Measurements from ENCODE around the gene MYO15B.

MYO15B gene

DNA sequence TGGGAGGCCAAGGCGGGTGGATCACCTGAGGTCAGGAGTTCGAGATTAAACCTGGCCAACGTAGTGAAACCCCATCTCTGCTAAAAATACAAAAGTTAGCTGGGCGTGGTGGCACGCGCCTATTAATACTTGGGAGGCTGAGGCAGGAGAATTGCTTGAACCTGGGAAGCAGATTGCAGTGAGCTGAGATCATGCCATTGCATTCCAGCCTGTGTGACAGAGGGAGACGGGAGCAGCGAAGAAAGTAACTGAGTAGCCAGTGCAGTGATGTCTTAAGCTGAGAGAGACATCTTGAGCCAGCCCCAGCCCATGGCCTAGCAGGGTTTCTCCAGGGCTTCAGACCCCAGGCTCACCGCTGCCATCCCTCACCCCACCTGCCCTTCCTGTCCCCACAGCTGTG lies 35.8 kb downstream of the MYO15B start:
- H3K9me3 ChIP-seq (ENCODE audit: severe bottlenecking) = no peaks in the 10 kb centered on the region
- DNase-seq (ENCODE audit: low spot score) (no peak), ATAC-seq (ENCODE audit: low read depth) (no peak)
- no peaks in the 10 kb centered on the region for H3K27me3 ChIP-seq (ENCODE audit: insufficient read depth, poor library complexity, severe bottlenecking)
- H3K27ac ChIP-seq (ENCODE audit: poor library complexity, severe bottlenecking) = no peak overlapping the region
- peaks cover 5% of the 10 kb centered on the region; the same call in 1 of the 2 replicates for H3K36me3 ChIP-seq (ENCODE audit: low read depth)
- H3K4me1 ChIP-seq (ENCODE audit: insufficient read depth, poor library complexity, severe bottlenecking) = no peaks in the 10 kb centered on the region
- TF ChIP-seq CTCF (IDR thresholded peaks at IDR 0.05; ENCODE audit: poor library complexity, severe bottlenecking) = no peak
- H3K4me3 ChIP-seq (ENCODE audit: severe bottlenecking) = no peak overlapping the region

DNA sequence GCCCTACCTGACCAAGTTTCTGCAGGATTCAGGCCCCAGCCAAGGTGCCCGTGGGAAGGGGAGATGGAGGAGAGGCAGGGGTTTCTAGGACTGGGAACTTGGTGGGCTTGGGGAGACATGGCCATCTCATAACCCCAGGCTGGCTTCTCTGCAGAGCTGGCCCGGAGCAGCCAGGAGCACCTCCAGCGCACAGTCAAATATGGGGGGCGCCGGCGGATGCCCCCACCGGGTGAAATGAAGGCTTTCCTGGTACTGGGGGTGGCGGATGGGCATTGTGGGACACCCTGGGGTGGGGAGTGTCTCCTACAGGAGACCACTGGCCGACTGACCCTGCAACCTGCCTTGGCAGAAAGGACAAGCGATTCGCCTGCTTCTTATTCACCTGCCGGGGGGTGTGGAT lies 36.4 kb downstream of the MYO15B start:
- TF ChIP-seq CTCF (IDR thresholded peaks at IDR 0.05; ENCODE audit: poor library complexity, severe bottlenecking) = no peak

DNA sequence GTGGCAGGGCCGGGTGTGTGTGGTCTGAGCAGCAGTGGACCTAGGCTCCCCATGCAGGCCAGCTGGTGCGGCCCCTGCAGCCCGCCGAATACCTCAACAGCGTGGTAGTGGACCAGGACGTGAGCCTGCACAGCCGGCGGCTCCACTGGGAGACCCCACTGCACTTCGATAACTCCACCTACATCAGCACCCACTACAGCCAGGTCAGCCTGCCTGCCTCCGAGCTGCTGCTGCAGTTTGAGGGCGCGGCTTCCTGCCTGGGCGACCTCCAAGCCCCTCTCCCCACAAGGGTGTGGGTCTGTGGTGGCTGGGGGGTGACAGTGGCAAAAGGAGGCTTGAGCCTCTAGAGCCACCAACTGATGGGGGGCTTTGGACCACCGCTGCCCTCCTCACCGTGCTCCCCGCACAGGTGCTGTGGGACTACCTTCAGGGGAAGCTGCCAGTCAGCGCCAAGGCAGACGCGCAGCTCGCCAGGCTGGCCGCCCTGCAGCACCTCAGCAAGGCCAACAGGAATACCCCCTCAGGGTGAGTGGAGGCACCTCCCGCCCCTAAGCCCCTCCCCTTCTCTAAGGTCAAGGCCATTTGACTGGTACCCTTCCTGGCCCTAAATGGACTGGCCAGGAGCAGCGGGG lies 37.2 kb downstream of the MYO15B start:
- Histone ChIP-seq H3K4me1 (ENCODE audit: insufficient read depth, poor library complexity, severe bottlenecking) (no peaks in the 10 kb centered on the region), H3K27me3 (ENCODE audit: insufficient read depth, poor library complexity, severe bottlenecking) (no peaks in the 10 kb centered on the region), H3K27ac (ENCODE audit: poor library complexity, severe bottlenecking) (no peak overlapping the region), H3K9me3 (ENCODE audit: severe bottlenecking) (no peaks in the 10 kb centered on the region), H3K4me3 (ENCODE audit: severe bottlenecking) (no peak overlapping the region), H3K36me3 (ENCODE audit: low read depth) (peaks cover 5% of the 10 kb centered on the region; the same call in 1 of the 2 replicates)
- TF ChIP-seq CTCF (IDR thresholded peaks at IDR 0.05; ENCODE audit: poor library complexity, severe bottlenecking) = no peak
- no peak for DNase-seq (ENCODE audit: low spot score)
- ATAC-seq (ENCODE audit: low read depth) = no peak

More for the DNA sequence above, 36.4 kb downstream of the MYO15B start:
- H3K9me3 ChIP-seq (ENCODE audit: severe bottlenecking) = no peaks in the 10 kb centered on the region
- H3K27ac ChIP-seq (ENCODE audit: poor library complexity, severe bottlenecking) = no peak overlapping the region
- no peaks in the 10 kb centered on the region for H3K4me1 ChIP-seq (ENCODE audit: insufficient read depth, poor library complexity, severe bottlenecking)
- no peak overlapping the region for H3K4me3 ChIP-seq (ENCODE audit: severe bottlenecking)
- ATAC-seq (ENCODE audit: low read depth) (no peak), DNase-seq (ENCODE audit: low spot score) (no peak)
- H3K36me3 ChIP-seq (ENCODE audit: low read depth) = peaks cover 5% of the 10 kb centered on the region; the same call in 1 of the 2 replicates
- H3K27me3 ChIP-seq (ENCODE audit: insufficient read depth, poor library complexity, severe bottlenecking) = no peaks in the 10 kb centered on the region

GRCh38 chr17:75625813-75626486 lies 38.4 kb downstream of the MYO15B start:
- Histone ChIP-seq H3K9me3 (ENCODE audit: severe bottlenecking) (no peaks in the 10 kb centered on the region), H3K4me3 (ENCODE audit: severe bottlenecking) (no peak overlapping the region), H3K36me3 (ENCODE audit: low read depth) (peaks cover 10% of the 10 kb centered on the region; the same call in 1 of the 2 replicates), H3K4me1 (ENCODE audit: insufficient read depth, poor library complexity, severe bottlenecking) (no peaks in the 10 kb centered on the region), H3K27me3 (ENCODE audit: insufficient read depth, poor library complexity, severe bottlenecking) (no peaks in the 10 kb centered on the region), H3K27ac (ENCODE audit: poor library complexity, severe bottlenecking) (no peak overlapping the region)
- TF ChIP-seq CTCF (IDR thresholded peaks at IDR 0.05; ENCODE audit: poor library complexity, severe bottlenecking) = peak; percentile 59
- DNase-seq (ENCODE audit: low spot score) (no peak), ATAC-seq (ENCODE audit: low read depth) (peak; percentile 40)

All from RWPE2 (cell line).